ENCODE data around the gene HTD2.

Gene HTD2

GRCh38 chr3:58358808-58359207, 52.5 kb downstream of the HTD2 start:
- DNase-seq: no peak

- DNase-seq: no peak
Observed at GRCh38 chr3:58359621-58360020, 53.3 kb downstream of the HTD2 start.

- no peak for DNase-seq
Observed at GRCh38 chr3:58361866-58362265, 55.5 kb downstream of the HTD2 start.

- no peak for DNase-seq
Observed at GRCh38 chr3:58366699-58367098, 60.4 kb downstream of the HTD2 start.

GRCh38 chr3:58369038-58369437, 62.7 kb downstream of the HTD2 start:
- DNase-seq: no peak

Data from NCI-H2227 treated with DMSO at 0.1 percent for 48 hours (cell line).